Prostate gland (tissue), 2 donors: ENCODE measurements around the gene MLLT10.
A peak's percentile ranks its signal among the peaks of the same experiment; 100 is the strongest.

ENCODE experiments used
- CTCF ChIP-seq, 4 experiments: fragments of 200-600 bp in 2 of 4; fragments of 450-650 bp in 2 of 4; sonication (generic) in 2 of 4; IDR thresholded peaks; 1 replicate in 3 of 4; 2 replicates in 1 of 4; pipeline ENCODE4 v1.5.1; 2016 to 2019; ENCODE audit warnings: antibody characterized with exemption in 4 of 4, mild to moderate bottlenecking in 2 of 4, moderate library complexity in 2 of 4
- POLR2AphosphoS5 ChIP-seq: sonication (generic); formaldehyde crosslinking; IDR thresholded peaks from one replicate; pipeline ENCODE4 v1.6.1; 2017; ENCODE audit warnings: antibody characterized with exemption

- TF ChIP-seq POLR2AphosphoS5 = peak; percentile 88
- no peak for TF ChIP-seq CTCF (IDR thresholded peaks at IDR 0.05)
These were observed 190.8 kb downstream of the MLLT10 start for GRCh38 chr10:21724687-21725367.
